ENCODE results near the gene PLCB3.

GRCh38 chr11:64314805-64315561 is 63.7 kb downstream of the PLCB3 start:
- TF ChIP-seq CTCF (IDR thresholded peaks at IDR 0.05; ENCODE audit: insufficient read depth, low read length, poor library complexity, severe bottlenecking) (no peak), EZH2phosphoT487 (conservative IDR thresholded peaks at IDR 0.05; ENCODE audit: low read length) (no peak)
